Measurements from ENCODE around the gene CATSPER3. TPM values are rescaled to one million over a fixed set of nuclear protein-coding genes. Genes with fewer than 3 reads are reported as not detected.

CATSPER3 gene
- total and polyA plus RNA-seq, 2 of the 8 experiments (the other 6 are each of a cell fraction or from before 2014, with no cell fraction given), result 0.62 TPM; not detected in 1

DNA sequence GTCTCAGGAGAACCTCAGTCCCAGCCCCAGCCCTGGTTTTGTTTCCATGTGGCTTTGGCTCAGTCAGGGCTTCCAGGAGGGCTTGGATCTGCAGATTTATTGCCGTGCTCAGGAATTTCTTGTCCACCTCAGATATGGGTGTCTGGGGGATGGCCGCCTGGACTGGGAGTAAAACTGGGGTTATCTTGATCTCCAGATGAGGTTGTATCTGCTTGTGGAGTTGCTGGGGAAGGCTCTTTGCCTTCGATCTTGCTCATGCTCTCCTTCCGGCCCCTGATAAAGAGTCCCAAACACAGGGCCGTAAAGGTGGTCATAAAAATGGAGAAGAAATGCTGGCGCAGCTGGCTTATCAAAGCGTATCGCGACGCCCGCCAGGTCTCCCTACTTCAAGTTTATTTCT lies 84.2 kb downstream of the CATSPER3 start:
- no peak overlapping the region for H3K4ac ChIP-seq (replicated peaks; ENCODE audit: insufficient read length, low read depth, low read length)
- H4K91ac ChIP-seq (replicated peaks; ENCODE audit: insufficient read length, low read length), result no peak overlapping the region
- H3K4me3 ChIP-seq (ENCODE audit: extremely low read depth in 1 of 4, insufficient read depth in 2 of 4, low read depth in 3 of 4, low read length in 4 of 4), result no peak overlapping the region
- H2AFZ ChIP-seq (ENCODE audit: low read length), result no peak overlapping the region
- ChIA-PET POLR2A (ENCODE audit: partially characterized antibody) (interaction anchor here (0.6 to 1.2 kb wide), 2 partner anchors 13 to 26 kb away, joined by 3 to 6 read pairs; no protein-coding TSS in a partner anchor), CTCF (ENCODE audit: partially characterized antibody) (interaction anchor here (0.8 to 2.1 kb wide), 5 partner anchors 9 to 153 kb away, joined by 3 to 5 read pairs (median 4); no protein-coding TSS in a partner anchor)
- 91% methylated on average over 11 of the region's 11 CpGs; no CpG with 5 or more reads in 1 of the 2 experiments for WGBS, 2 experiments (ENCODE audit: extremely low coverage in 1 of 2, insufficient coverage in 1 of 2, insufficient read length in 1 of 2, insufficient replicate concordance in 2 of 2, low coverage in 1 of 2, low lambda C conversion rate in 2 of 2, missing lambda C conversion rate in 1 of 2)
- no peak overlapping the region for H3K4me2 ChIP-seq (ENCODE audit: insufficient read depth in 1 of 2, low read depth in 2 of 2, low read length in 2 of 2)
- TF ChIP-seq ZNF274 (IDR thresholded peaks at IDR 0.05; ENCODE audit: borderline replicate concordance, extremely low read depth, low read length), result no peak
- TF ChIP-seq, protein P1, sequence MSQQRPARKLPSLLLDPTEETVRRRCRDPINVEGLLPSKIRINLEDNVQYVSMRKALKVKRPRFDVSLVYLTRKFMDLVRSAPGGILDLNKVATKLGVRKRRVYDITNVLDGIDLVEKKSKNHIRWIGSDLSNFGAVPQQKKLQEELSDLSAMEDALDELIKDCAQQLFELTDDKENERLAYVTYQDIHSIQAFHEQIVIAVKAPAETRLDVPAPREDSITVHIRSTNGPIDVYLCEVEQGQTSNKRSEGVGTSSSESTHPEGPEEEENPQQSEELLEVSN (IDR thresholded peaks at IDR 0.05), result no peak
- peaks cover 7% of the 10 kb centered on the region; the same call in 1 of the 2 replicates for H3K23me2 ChIP-seq (ENCODE audit: low read depth, low read length)
- H3K9ac ChIP-seq (replicated peaks in 1 of 4; ENCODE audit: extremely low read depth in 1 of 4, low read depth in 3 of 4, low read length in 3 of 4), result no peak overlapping the region
- no peaks in the 10 kb centered on the region for H3K36me3 ChIP-seq (ENCODE audit: control insufficient read depth in 2 of 4, insufficient read depth in 4 of 4, low read length in 3 of 4)
- no peak overlapping the region for H3K18ac ChIP-seq (ENCODE audit: extremely low read depth, low read length)
- peaks cover 30 to 70% (median 61%) of the 10 kb centered on the region in 4 experiments for H3K27me3 ChIP-seq (replicated peaks in 1 of 4; ENCODE audit: control insufficient read depth in 3 of 4, extremely low read depth in 1 of 4, insufficient read depth in 3 of 4, low read length in 3 of 4)
- no peak overlapping the region for H2BK5ac ChIP-seq (ENCODE audit: low read depth, low read length)
- H3K27ac ChIP-seq (ENCODE audit: low read depth, low read length), result no peak overlapping the region
- peak overlapping the region; percentile 53; the same call in 1 of the 2 replicates for H4K8ac ChIP-seq (ENCODE audit: extremely low read depth, insufficient read depth, low read length)
- no peaks in the 10 kb centered on the region for H3K9me3 ChIP-seq (ENCODE audit: insufficient read depth in 2 of 2, low read depth in 1 of 2, low read length in 1 of 2)
- H2BK120ac ChIP-seq (replicated peaks; ENCODE audit: low read depth, low read length), result no peak overlapping the region
- no peak overlapping the region for H2BK12ac ChIP-seq (ENCODE audit: low read depth, low read length)
- H4K5ac ChIP-seq (ENCODE audit: insufficient read length, low read depth, low read length), result no peak overlapping the region
- H3K23ac ChIP-seq (ENCODE audit: insufficient read length), result no peak overlapping the region
- H2BK20ac ChIP-seq (ENCODE audit: low read length), result no peak overlapping the region
- no peaks in the 10 kb centered on the region for H3K79me2 ChIP-seq (ENCODE audit: control insufficient read depth in 1 of 2, insufficient read depth in 2 of 2, low read length in 2 of 2)
- no peak overlapping the region for H3K56ac ChIP-seq (replicated peaks; ENCODE audit: insufficient read length, low read depth, low read length)
- H3K4me1 ChIP-seq (replicated peaks in 1 of 4; ENCODE audit: control insufficient read depth in 3 of 4, insufficient read depth in 4 of 4, low read length in 3 of 4), result peaks cover 0 to 3% (median 2%) of the 10 kb centered on the region in 4 experiments; a peak in 3 of 7 replicates
- H4K20me1 ChIP-seq (replicated peaks in 1 of 2; ENCODE audit: control insufficient read depth in 1 of 2, insufficient read depth in 2 of 2, low read length in 2 of 2), result peaks cover 0 to 3% of the 10 kb centered on the region in 2 experiments
- H3K79me1 ChIP-seq (ENCODE audit: low read depth, low read length), result no peaks in the 10 kb centered on the region
- FAIRE-seq, result no peak
- no peak overlapping the region for H3K14ac ChIP-seq (ENCODE audit: insufficient read length)
- DNase-seq (ENCODE audit: low read depth in 1 of 2, low spot score in 2 of 2), result no peak
- no peak overlapping the region for H2BK15ac ChIP-seq (ENCODE audit: low read length)
- no peak overlapping the region for H2AK5ac ChIP-seq (ENCODE audit: low read depth, low read length)
